ENCODE data around the gene EMC6.

GRCh38 chr17:3672571-3672970, 4.0 kb downstream of the EMC6 start:
- TF ChIP-seq CTCF (IDR thresholded peaks at IDR 0.05) (no peak), POLR2A (IDR thresholded peaks at IDR 0.05) (no peak), POLR2AphosphoS5 (IDR thresholded peaks at IDR 0.05) (no peak)
